HK-2 (cell line): ENCODE measurements around the gene CNIH2.

Experiments
- DNase-seq: peaks from one replicate; pipeline ENCODE4 v3.0.0-alpha.2; 2018; ENCODE audit not compliant: unreplicated experiment

The CNIH2 gene

DNA sequence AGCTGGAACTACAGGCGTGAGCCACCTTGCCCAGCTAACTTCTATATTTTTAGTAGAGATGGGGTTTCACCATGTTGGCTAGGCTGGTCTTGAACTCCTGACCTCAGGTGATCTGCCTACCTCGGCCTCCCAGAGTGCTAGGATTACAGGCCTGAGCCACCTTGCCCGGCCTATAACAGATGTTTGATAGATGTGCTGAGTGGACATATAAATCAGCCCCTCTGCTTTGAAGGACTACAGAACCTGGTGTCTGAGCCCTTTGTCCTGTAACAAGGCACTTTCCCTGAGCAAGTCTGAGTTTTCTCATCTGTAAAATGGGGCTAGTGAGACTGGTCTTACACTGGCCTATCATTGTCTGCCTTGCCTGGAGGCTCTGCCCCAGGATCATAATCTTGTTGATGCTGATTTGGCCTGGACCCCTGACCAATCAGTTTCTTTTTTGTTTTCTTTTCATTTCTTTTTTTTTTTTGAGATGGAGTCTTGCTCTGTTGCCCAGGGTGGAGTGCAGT, 51.2 kb downstream of the CNIH2 start:
- DNase-seq, result no peak

DNA sequence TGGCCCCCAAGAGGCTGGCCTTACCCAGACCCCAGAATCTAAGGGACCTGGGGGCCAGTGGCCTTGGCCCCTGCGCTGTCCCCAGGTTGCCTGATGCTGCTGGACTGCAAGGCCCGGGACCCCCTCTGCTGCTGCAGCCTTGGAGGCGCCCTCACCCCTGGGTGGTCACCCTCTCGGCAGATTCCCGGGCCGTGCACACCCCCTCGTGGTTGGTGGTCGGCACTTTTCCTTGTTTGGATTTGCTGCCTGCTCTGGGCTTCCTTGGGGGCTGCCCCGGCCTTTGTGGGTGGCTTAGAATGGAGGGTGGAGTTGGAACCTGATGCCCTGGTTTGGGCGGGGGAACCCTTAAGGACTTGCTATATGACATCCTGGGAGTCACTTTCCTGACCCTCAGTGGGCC, 53.0 kb downstream of the CNIH2 start:
- no peak for DNase-seq

DNA sequence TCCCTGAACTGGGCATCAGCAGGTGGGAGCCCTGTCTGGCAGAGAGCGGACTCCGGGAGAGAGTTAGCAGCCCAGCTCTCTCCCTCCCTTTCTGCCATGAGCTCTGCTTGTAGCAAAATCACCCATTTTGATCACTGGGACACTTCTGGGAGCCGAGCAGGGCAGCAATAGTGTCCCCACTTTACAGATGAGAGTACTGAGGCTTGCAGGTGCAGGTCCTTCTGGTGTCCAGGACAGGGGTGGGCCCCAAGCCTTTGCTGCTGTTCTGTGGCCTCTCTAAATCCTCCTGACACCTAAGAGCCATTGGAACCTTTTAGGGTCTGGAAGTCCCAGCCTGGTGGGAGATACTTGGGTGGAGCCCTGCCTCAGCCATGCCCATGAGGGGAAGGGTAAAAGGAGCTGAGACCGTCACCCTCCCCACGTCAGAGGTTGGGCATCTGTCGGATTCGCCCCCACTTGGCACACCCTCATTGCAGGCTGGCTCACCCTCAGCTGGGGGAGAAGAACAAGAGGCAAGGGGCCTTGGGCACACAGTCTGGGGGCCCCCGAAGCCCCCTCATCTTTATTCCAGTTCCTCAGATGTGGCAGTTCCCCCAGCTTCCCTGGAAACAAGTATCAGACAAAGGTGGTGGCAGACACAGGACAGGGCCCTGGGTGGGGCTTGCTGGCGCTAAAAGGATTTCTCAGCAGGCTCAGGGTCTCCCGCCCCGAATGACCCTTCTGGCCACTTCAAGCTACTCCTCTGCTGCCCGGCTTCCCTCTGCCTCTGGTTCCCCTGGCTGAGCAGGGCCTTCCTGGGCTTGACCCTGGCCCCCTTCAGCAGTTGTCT, 53.8 kb downstream of the CNIH2 start:
- DNase-seq, result no peak

DNA sequence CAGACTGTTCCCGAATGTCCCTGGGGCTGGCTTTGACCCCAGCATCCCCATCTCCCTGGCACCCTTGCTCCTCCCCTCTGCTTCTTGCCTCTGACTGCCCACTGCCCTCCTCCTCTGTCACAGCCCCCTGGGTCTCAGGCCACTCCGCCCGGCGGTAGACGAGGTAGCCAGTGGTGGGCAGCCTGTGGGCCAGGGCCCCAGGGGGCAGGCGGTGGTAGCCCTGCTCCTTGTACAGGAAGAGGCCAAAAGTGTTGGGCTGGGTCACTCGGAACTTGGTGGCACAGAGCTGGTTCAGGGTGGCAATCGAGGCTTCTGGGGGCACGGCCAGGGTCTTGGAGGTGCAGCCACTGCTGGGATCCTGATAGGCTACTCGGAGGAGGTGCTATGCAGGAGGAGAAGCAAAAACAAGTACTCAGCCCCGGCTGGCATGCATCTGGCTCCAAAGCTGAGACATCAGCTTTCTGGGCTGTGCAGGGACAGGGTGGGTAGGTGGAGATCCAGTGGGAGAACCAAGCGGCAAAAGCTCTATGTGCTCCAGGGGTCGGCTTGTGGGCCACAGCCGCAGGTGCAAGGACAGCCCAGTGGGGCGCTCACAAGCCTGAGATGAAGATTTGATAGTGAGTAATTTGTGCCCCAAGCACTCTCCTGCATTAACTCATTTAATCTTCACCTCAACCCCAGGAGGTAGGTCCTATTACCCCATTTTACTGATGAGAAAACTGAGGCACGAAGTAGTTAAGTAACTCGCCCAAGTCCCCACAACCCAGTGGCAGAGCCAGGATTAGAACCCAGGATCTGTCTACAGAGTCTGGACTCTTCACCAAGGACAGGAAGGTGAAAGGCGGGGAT, 54.6 kb downstream of the CNIH2 start:
- DNase-seq, result no peak

DNA sequence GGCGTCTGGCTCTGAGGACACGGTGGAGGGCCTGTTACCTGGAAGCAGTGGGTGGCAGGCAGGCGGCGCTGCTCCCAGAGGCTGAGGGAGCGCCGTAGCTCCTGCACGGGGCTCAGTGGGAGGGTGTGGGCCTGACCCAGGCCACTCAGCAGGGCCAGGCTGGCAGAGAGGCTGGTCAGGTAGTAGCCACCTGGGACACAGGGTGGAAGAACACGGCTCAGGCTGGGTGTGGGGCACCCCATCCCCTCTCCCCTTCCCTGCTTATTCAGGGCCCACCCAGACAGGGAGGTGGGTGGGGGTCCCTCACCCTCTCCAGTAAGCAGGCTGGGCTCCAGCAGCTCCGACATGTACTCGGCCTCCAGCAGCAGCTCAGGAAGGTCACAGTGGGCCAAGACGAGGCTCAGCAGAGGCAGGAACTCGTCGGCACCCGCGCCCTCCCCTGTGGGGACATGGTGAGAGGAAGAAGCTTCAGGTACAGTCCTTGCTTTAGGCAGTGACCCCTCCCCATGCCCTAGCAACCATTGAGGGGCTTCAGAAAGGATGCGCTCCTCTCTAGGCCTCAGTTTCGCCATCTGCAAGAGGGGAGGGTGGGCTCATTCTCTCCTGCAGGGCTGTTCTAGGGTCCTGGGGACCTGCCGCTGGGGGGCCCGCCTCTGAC, 55.4 kb downstream of the CNIH2 start:
- DNase-seq, result no peak
